ENCODE results near the gene EPB41L1.

EPB41L1 gene

GRCh38 chr20:36155629-36155971 lies 1.1 kb downstream of the EPB41L1 start:
- no peak for DNase-seq (ENCODE audit: low read depth in 2 of 2)

GRCh38 chr20:36155991-36156390 lies 1.5 kb downstream of the EPB41L1 start:
- no peak for DNase-seq (ENCODE audit: low read depth in 2 of 2)

- no peak for DNase-seq (ENCODE audit: low read depth in 2 of 2)
These were observed 3.1 kb downstream of the EPB41L1 start for GRCh38 chr20:36157610-36158009.

GRCh38 chr20:36158160-36158741 lies 3.7 kb downstream of the EPB41L1 start:
- DNase-seq (ENCODE audit: low read depth in 2 of 2) = no peak

- DNase-seq (ENCODE audit: low read depth in 2 of 2) = no peak
These were observed 5.3 kb downstream of the EPB41L1 start for GRCh38 chr20:36159833-36160232.

GRCh38 chr20:36162272-36162966 lies 7.9 kb downstream of the EPB41L1 start:
- DNase-seq (ENCODE audit: low read depth in 2 of 2) = no peak

- no peak for DNase-seq (ENCODE audit: low read depth in 2 of 2)
These were observed 13.5 kb downstream of the EPB41L1 start for GRCh38 chr20:36167902-36168503.

GRCh38 chr20:36170542-36171215 lies 16.1 kb downstream of the EPB41L1 start:
- DNase-seq (ENCODE audit: low read depth in 2 of 2) = no peak

- no peak for DNase-seq (ENCODE audit: low read depth in 2 of 2)
These were observed 19.0 kb downstream of the EPB41L1 start for GRCh38 chr20:36173451-36173933.

- DNase-seq (ENCODE audit: low read depth in 2 of 2) = no peak
These were observed 20.5 kb downstream of the EPB41L1 start for GRCh38 chr20:36175016-36175415.

GRCh38 chr20:36175475-36175995 lies 21.0 kb downstream of the EPB41L1 start:
- DNase-seq (ENCODE audit: low read depth in 2 of 2) = no peak

GRCh38 chr20:36177716-36178115 lies 23.2 kb downstream of the EPB41L1 start:
- DNase-seq (ENCODE audit: low read depth in 2 of 2) = no peak

GRCh38 chr20:36179170-36179945 lies 24.8 kb downstream of the EPB41L1 start:
- DNase-seq (ENCODE audit: low read depth in 2 of 2) = no peak

- no peak for DNase-seq (ENCODE audit: low read depth in 2 of 2)
These were observed 25.8 kb downstream of the EPB41L1 start for GRCh38 chr20:36180323-36180722.

- DNase-seq (ENCODE audit: low read depth in 2 of 2) = no peak
These were observed 27.5 kb downstream of the EPB41L1 start for GRCh38 chr20:36181934-36182603.

- DNase-seq (ENCODE audit: low read depth in 2 of 2) = no peak
These were observed 28.1 kb downstream of the EPB41L1 start for GRCh38 chr20:36182604-36183154.

- DNase-seq (ENCODE audit: low read depth in 2 of 2) = no peak
These were observed 28.8 kb downstream of the EPB41L1 start for GRCh38 chr20:36183155-36183944.

- no peak for DNase-seq (ENCODE audit: low read depth in 2 of 2)
These were observed 30.6 kb downstream of the EPB41L1 start for GRCh38 chr20:36184816-36185776.

Data from stimulated activated CD4-positive, alpha-beta T cell treated with anti-CD3 and anti-CD28 coated beads, Interleukin-1b, Interleukin-23, amount 100 ng/mL, for 1 hour (primary cell).